GM21423 (cell line): ENCODE data around the gene AKAP6.

Experiments
- ATAC-seq: cut with Tn5 transposase; IDR thresholded peaks from one replicate; pipeline ENCODE4 v1.9.1; 2021; ENCODE audit warnings: mild to moderate bottlenecking, moderate library complexity; ENCODE audit not compliant: unreplicated experiment

The AKAP6 gene

DNA sequence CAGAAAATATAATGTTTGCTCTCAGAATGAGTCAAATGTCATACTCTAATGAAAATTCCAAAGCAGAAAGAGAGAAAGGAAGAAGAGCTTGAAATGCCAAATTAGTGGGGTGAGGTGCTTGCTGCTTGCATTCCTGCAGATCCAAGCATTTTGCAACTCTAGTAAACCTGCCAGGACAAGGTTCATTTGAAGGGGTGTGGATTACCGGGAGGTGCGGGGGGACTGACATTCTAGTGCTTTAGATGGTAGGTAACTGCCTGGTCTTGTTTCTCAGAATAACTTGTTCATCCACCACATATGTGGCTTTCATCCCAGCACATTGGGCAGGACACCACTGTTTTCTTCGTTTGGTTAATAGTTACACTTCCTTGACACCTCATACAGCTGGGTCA is 144.4 kb downstream of the AKAP6 start:
- no peak for ATAC-seq

GRCh38 chr14:32474478-32475195 is 145.5 kb downstream of the AKAP6 start:
- no peak for ATAC-seq

DNA sequence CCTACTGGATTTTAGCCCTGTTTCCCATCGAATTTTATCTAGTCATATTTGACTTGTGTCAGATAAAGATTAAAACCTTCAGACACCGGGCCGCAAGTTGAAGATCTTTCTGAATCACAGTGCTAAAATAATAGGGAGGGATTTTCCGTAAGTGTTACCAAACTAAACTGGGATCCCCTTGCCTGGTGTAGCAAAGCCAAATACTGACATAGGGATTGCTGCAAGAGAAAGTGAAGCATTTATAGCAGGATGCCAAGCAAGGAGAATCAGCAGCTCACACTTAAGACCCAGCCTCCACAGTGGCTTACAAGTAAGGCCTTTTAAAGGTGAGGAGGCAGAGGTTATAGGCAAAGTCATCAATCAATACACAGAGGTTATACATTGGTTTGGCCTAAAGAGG is 147.4 kb downstream of the AKAP6 start:
- ATAC-seq, result no peak

DNA sequence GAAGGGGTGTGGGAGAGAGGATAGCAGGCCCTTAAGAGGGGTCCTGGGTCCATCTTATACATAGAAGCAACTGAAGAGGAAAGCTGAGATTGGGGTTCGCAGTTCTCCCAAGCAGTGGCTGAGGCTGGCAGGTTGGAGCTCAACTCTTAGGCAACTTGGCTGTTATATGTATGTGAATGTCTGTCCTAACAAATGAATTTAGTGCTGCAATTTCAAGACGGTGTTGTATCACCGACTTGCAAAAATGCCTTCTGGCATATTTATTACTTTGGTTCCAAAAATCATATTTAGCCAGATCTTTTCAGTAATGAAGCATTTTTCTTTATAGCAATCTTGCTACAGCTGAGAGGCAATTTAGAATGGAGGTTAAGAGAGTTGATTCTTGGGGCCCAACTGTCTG is 148.3 kb downstream of the AKAP6 start:
- no peak for ATAC-seq

GRCh38 chr14:32478050-32478449 is 149.0 kb downstream of the AKAP6 start:
- ATAC-seq, result no peak

DNA sequence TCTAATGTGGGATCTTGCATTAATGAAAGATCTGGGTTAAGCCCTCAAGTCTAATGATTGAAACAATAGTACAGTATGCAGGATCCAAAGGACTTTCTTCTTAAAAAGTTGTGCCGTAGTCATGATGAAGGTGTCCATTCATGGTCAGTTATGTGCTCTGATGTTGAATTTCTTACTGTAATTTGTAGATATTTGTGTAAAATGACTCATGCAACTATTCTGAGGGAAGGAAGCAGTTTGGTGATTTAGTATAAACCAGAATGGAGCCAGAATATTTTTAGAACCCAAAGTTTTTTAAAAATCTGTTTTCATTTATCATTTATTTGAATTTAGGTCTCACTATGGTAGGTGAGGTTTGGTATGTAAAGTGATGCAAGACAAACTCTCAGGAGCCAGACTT is 151.2 kb downstream of the AKAP6 start:
- ATAC-seq, result no peak

GRCh38 chr14:32481707-32482106 is 152.6 kb downstream of the AKAP6 start:
- ATAC-seq, result no peak

GRCh38 chr14:32491416-32492016 is 162.4 kb downstream of the AKAP6 start:
- ATAC-seq, result no peak

DNA sequence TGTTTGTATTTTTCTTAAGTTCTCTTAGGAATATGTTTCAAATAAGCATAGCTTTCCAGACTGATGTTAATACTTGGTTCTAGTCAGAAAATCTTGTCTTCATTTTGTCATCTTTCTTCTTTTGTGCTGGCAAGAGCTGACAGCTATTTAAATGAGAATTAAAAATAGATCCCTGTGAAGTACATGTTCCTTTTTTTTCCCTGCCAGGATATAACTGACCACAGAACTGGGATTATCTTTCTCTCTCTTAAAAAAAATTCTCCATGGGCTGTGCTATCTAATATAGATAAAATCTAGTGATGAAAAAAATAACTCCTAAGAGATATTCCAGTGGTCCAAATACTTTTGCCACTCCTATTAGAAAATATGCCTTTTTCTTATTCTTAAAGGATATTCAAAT is 163.4 kb downstream of the AKAP6 start:
- no peak for ATAC-seq

- no peak for ATAC-seq
Observed at GRCh38 chr14:32494609-32495434, 165.7 kb downstream of the AKAP6 start.

DNA sequence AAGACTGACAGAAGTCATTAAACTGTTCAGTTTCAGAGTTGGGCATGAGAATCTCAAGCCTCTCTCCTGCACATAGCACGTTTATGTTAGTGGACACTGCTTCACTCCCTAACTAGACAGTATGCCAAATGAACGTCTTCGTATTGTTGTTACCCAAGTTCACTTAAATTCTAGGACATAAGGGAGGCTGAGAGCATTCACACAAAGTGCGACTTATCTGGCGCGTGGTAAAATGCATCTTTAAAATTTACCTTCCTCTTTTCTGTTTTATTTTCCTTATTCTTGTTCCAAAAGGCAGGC is 166.3 kb downstream of the AKAP6 start:
- ATAC-seq, result no peak

- no peak for ATAC-seq
Observed at GRCh38 chr14:32497248-32497647, 168.2 kb downstream of the AKAP6 start.

DNA sequence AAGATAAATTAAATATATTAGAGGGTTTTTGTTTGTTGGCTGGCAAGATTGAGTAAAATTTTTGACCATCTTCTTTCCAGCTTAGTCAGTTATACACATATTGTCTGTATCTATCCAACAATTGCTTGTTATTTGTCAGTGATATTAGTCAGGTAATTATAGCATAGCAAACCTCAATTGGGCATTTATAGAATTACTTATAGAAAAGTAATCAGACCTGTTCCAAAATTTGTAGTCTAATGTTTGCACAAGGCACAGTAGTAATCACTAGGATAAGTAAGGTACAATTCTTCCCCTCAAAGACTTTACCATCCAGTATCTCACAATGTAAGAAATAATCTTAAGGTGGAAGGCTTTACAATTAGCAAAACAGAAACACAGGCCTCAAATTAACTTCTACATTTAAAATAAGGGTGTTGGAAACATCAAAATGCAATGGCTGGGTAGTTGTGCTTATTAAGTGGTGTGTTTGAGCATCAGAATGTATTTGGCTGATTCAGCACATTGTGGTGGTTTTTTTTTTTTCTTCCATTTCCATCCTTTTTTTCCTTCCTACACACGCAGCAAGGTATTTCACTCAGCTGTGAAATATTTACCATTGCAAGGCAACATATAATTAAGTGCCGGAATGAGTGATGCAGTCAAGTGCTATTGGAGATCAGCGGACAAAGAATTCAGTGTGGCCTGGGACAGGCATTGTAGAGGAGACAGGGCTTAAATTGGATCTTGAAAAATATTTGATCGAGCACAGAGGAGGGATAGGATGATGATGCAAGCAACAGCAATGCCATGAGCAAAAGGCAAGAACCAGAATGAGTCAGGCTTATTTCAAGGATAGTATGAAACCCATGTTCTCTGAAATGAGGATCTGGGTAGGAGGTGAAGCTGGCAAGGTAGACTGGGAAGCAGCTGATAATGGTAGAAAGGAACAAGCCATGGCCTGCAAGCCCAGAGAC is 178.2 kb downstream of the AKAP6 start:
- no peak for ATAC-seq

DNA sequence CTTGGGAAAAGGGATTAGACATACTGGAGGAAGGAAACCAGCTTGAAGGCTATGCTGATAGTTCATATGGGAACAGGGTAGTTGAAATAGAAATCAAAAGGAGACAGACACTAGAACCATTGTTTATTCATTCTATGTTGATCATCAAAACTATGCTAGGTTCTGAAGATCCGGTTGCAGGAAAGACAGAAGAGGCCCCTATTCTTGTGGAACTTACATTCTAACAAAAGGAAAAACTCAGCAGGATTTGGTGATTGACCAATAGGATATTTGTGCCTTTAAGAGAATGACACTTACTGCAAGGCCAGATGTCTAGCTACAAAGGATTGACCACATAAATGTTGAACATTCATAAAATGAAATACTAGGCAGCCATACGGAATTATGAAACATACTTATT is 179.2 kb downstream of the AKAP6 start:
- no peak for ATAC-seq

GRCh38 chr14:32509632-32510187 is 180.6 kb downstream of the AKAP6 start:
- ATAC-seq, result no peak

DNA sequence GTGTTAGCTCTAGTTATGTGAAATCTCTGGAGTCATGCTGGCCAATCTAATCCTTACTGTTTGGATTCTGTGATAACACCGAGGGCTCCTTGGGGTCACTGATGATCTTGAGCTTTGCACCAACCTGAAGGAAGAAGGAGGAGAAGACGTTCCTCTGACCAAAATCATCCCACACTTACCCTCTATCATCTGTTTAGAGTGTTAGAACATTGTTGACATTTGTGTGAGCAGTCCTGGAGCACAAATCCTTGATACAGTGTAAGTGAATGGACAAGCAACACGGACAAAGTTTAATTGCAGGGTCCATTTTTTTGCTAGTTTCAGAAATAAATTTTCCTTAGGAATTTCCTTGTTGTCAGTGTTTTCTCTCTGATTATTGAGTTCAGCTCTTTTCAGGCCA is 181.7 kb downstream of the AKAP6 start:
- no peak for ATAC-seq

GRCh38 chr14:32512348-32512747 is 183.2 kb downstream of the AKAP6 start:
- ATAC-seq, result no peak

DNA sequence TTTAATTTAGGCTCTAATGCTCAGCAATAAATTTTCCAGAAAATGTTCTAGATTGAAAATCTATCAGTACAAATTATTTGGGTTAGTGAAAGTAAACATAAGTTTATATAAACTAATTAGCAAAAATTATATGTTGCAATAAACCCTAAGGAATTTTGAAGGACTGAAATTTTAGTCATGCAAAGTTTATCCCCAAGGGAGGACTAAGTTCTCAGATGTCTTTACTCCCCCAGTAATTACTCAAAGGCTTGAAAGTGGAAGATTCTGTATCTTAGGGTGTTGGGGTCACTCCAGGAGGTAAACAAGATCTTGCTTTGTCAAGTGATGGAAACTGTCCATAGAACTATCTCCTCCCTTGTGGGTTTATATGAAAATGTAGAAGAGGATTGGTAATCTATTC is 183.7 kb downstream of the AKAP6 start:
- no peak for ATAC-seq

- no peak for ATAC-seq
Observed at GRCh38 chr14:32513571-32514009, 184.5 kb downstream of the AKAP6 start.

- ATAC-seq, result no peak
Observed at GRCh38 chr14:32514236-32514635, 185.1 kb downstream of the AKAP6 start.

DNA sequence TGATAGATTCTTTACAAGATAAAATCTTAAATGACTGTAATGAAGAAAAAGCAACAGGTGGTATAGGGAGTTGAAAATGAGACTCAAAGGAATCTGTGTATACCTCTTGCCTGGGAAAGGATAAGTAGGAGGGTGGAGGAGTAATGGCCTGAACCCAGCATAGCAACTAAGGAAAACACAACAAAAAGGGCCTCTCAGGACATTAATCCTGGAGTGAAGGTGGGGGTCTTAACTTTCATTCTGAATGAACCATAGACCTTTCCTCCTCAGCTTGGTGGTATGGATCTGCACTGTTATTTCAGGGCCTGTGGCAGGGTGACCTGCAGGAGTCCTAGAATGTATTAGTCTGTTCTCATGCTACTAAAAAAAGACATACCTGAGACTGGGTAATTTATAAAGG is 185.6 kb downstream of the AKAP6 start:
- ATAC-seq, result no peak
